Sigmoid colon (tissue), 7 donors: Measurements from ENCODE around the gene CAMTA1. TPM values are rescaled to one million over a fixed set of nuclear protein-coding genes. Genes with fewer than 3 reads are reported as not detected.

Experiments
- DNase-seq: peaks from one replicate; pipeline ENCODE4 v3.0.0-alpha.2; 2019
- H3K27ac ChIP-seq, 4 donors: fragments of 200-600 bp; sonication (generic); one replicate each; pipeline ENCODE4 v1.5.1; 2016 to 2019; ENCODE audit warnings: mild to moderate bottlenecking in 1 of 4
- H3K27me3 ChIP-seq, 3 donors: fragments of 200-600 bp; sonication (generic); one replicate each; pipeline ENCODE4 v1.5.1; 2019; ENCODE audit warnings: mild to moderate bottlenecking in 1 of 3
- H3K36me3 ChIP-seq, 4 donors: fragments of 200-600 bp; sonication (generic); one replicate each; pipeline ENCODE4 v1.5.1; 2016 to 2019
- H3K4me1 ChIP-seq, 4 donors: fragments of 200-600 bp; sonication (generic); one replicate each; pipeline ENCODE4 v1.5.1; 2017 to 2019
- H3K4me3 ChIP-seq, 4 donors: fragments of 200-600 bp; sonication (generic); one replicate each; pipeline ENCODE4 v1.5.1; 2017 to 2019; ENCODE audit warnings: mild to moderate bottlenecking in 2 of 4, moderate library complexity in 1 of 4
- H3K9me3 ChIP-seq, 4 donors: fragments of 200-600 bp in 3 of 4; sonication (generic) in 3 of 4; one replicate each; pipeline versions ENCODE4 v1.5.1 to v1.6.1; 2013 to 2019
- CTCF ChIP-seq, 4 experiments: fragments of 450-650 bp in 3 of 4; fragments of 200-600 bp in 1 of 4; IDR thresholded peaks; one replicate each; pipeline ENCODE4 v1.5.1; 2016 to 2019; ENCODE audit warnings: antibody characterized with exemption in 4 of 4, mild to moderate bottlenecking in 3 of 4, moderate library complexity in 2 of 4
- EP300 ChIP-seq, 4 donors: sonication (generic); formaldehyde crosslinking; IDR thresholded peaks; one replicate each; pipeline ENCODE4 v1.6.1; 2017; ENCODE audit warnings: antibody characterized with exemption in 4 of 4
- POLR2A ChIP-seq, 2 donors: fragments of 450-650 bp; IDR thresholded peaks; one replicate each; pipeline ENCODE4 v1.6.1; 2016; ENCODE audit warnings: antibody characterized with exemption in 2 of 2, mild to moderate bottlenecking in 2 of 2, moderate library complexity in 2 of 2
- POLR2AphosphoS5 ChIP-seq, 4 donors: sonication (generic); formaldehyde crosslinking; IDR thresholded peaks; one replicate each; pipeline ENCODE4 v1.6.1; 2017; ENCODE audit warnings: antibody characterized with exemption in 4 of 4
- WGBS, 2 donors: extraction: QIAGEN DNeasy Blood & Tissue Kit; methylation state at CpG; one replicate each; pipeline ENCODE4 v1.1.7; 2013; 5-methylcytosine and 5-hydroxymethylcytosine counted together
- intact Hi-C: fragments of 100-400 bp; cut with DNase I; formaldehyde crosslinking; loops from one replicate; pipeline ENCODE4 v1.15.1; 2023
- polyA plus RNA-seq, 3 donors: library from polyadenylated mRNA; stranded (reverse); fragments of 200-250 nt; gene quantifications; one replicate each; pipeline ENCODE4 v1.2.3, GENCODE V29; 2013
- total RNA-seq, 4 donors: library from RNA; depleted of rRNA; stranded (reverse); fragments of >200 nt; gene quantifications; one replicate each; pipeline ENCODE4 v1.1.0, GENCODE V29; 2016
- donor health status: healthy with polysubstance abuse.
- donor health status: Bipolar disorder and iron deficiency.
- donor health status: healthy.

Gene CAMTA1
- total and polyA plus RNA-seq, 7 donors = 97.9 to 196 (median 177) TPM

GRCh38 chr1:7769673-7770412 lies 984.6 kb downstream of the CAMTA1 start:
- DNase-seq = no peak
- intact Hi-C loops = no loop called here
- Histone ChIP-seq H3K36me3 (peaks cover 0 to 21% (median 3%) of the 10 kb centered on the region in 4 donors), H3K27me3 (no peaks in the 10 kb centered on the region), H3K9me3 (no peaks in the 10 kb centered on the region), H3K4me1 (peaks cover 0 to 20% (median 14%) of the 10 kb centered on the region in 4 donors), H3K4me3 (no peak overlapping the region), H3K27ac (peak overlapping the region in 1 of 4 donors; percentile 94)
- no peak for TF ChIP-seq CTCF (IDR thresholded peaks at IDR 0.05)
- no peak for TF ChIP-seq POLR2AphosphoS5 (IDR thresholded peaks at IDR 0.05)
- TF ChIP-seq EP300 (IDR thresholded peaks at IDR 0.05) = no peak
- no peak for TF ChIP-seq POLR2A (IDR thresholded peaks at IDR 0.05)
- WGBS, 2 donors = 95 to 96% methylated on average over 12 of the region's 12 CpGs

GRCh38 chr1:7770669-7770996 lies 985.4 kb downstream of the CAMTA1 start:
- H3K9me3 ChIP-seq = no peaks in the 10 kb centered on the region
- peak overlapping the region; percentile 87 to 94 (median 94) for H3K27ac ChIP-seq
- TF ChIP-seq POLR2A (IDR thresholded peaks at IDR 0.05) = no peak
- no peak for TF ChIP-seq CTCF (IDR thresholded peaks at IDR 0.05)
- no peak for TF ChIP-seq POLR2AphosphoS5 (IDR thresholded peaks at IDR 0.05)
- no peak for TF ChIP-seq EP300 (IDR thresholded peaks at IDR 0.05)
- peaks cover 0 to 27% (median 4%) of the 10 kb centered on the region in 4 donors for H3K36me3 ChIP-seq
- peaks cover 0 to 20% (median 14%) of the 10 kb centered on the region in 4 donors for H3K4me1 ChIP-seq
- intact Hi-C loops = no loop called here
- H3K4me3 ChIP-seq = peak overlapping the region; percentile 76 to 98 (median 93)
- H3K27me3 ChIP-seq = no peaks in the 10 kb centered on the region
- no peak for DNase-seq
- WGBS, 2 donors = 4 to 9% methylated on average over 6 of the region's 6 CpGs

- no peaks in the 10 kb centered on the region for H3K9me3 ChIP-seq
- peak within 1 kb of the TSS; percentile 76 to 98 (median 93) for H3K4me3 ChIP-seq
- TF ChIP-seq CTCF (IDR thresholded peaks at IDR 0.05) (no peak), POLR2AphosphoS5 (IDR thresholded peaks at IDR 0.05) (peak; percentile 82 to 94 (median 92)), POLR2A (IDR thresholded peaks at IDR 0.05) (peak; percentile 26 to 32), EP300 (IDR thresholded peaks at IDR 0.05) (no peak)
- WGBS, 2 donors = 0 to 1% methylated on average over 97 of the region's 97 CpGs
- H3K27ac ChIP-seq = peak within 1 kb of the TSS; percentile 87 to 94 (median 94)
- peaks cover 0 to 27% (median 4%) of the 10 kb centered on the region in 4 donors for H3K36me3 ChIP-seq
- DNase-seq = peak; percentile 94
- no peaks in the 10 kb centered on the region for H3K27me3 ChIP-seq
- H3K4me1 ChIP-seq = peaks cover 0 to 20% (median 14%) of the 10 kb centered on the region in 4 donors
- intact Hi-C loops = loop anchor here (1.0 kb wide), 1 partner anchor 13 kb away; the partner anchor contains the start of gene PER3
Measured at GRCh38 chr1:7770997-7771822, 986.0 kb downstream of the CAMTA1 start, which contains the start of gene VAMP3. Gene VAMP3 (plus strand): TSS chr1:7771296. CDS start chr1:7771384, 88 bp downstream.

GRCh38 chr1:7771823-7772299 lies 986.6 kb downstream of the CAMTA1 start:
- WGBS, 2 donors = 5 to 21% methylated on average over 12 of the region's 12 CpGs
- Histone ChIP-seq H3K4me1 (peaks cover 0 to 20% (median 14%) of the 10 kb centered on the region in 4 donors), H3K27me3 (no peaks in the 10 kb centered on the region), H3K36me3 (peaks cover 0 to 34% (median 5%) of the 10 kb centered on the region in 4 donors), H3K27ac (peak overlapping the region; percentile 87 to 94 (median 94)), H3K9me3 (no peaks in the 10 kb centered on the region), H3K4me3 (peak overlapping the region; percentile 76 to 98 (median 93))
- TF ChIP-seq POLR2AphosphoS5 (IDR thresholded peaks at IDR 0.05) = no peak
- TF ChIP-seq EP300 (IDR thresholded peaks at IDR 0.05) = no peak
- TF ChIP-seq CTCF (IDR thresholded peaks at IDR 0.05) = no peak
- TF ChIP-seq POLR2A (IDR thresholded peaks at IDR 0.05) = no peak
- intact Hi-C loops = loop anchor here (1.0 kb wide), 1 partner anchor 12 kb away; the partner anchor contains the start of gene PER3
- DNase-seq = no peak
